ENCODE data around the gene ADGRV1. TPM values are rescaled to one million over a fixed set of nuclear protein-coding genes. Genes with fewer than 3 reads are reported as not detected.

Gene ADGRV1
- total RNA-seq, 1 experiment from 2014 or later: 6.8 TPM

DNA sequence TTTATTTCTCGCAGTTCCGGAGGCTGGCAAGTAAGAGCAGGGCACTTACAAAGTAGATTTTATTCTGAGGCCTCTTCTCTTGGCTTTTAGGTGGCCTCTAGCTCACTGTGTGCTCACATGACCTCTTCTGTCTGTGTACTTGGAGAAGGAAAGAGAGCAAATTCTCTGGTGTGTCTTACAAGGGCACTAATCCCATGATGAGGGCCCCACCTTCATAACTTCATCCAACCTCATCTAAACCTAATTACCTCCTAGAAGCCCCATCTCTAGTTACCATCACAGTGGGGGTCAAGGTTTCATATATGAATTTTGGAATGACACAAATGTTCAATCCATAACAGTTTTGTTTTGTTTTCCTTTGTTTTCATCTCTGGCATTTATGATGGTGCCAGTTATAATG, 376.1 kb downstream of the ADGRV1 start:
- ChIA-PET CTCF (no interaction called here), POLR2A (ENCODE audit: low non-redundant PET) (no interaction called here)
- Histone ChIP-seq H3K27me3 (replicated peaks; ENCODE audit: insufficient read depth, low read depth, low read length, poor library complexity) (no peaks in the 10 kb centered on the region), H3K4me1 (ENCODE audit: insufficient read depth, low read length, poor library complexity, severe bottlenecking) (peaks cover 22% of the 10 kb centered on the region), H3K36me3 (ENCODE audit: insufficient read depth, low read length, poor library complexity, severe bottlenecking) (no peaks in the 10 kb centered on the region), H3K9me3 (ENCODE audit: low read depth, low read length, poor library complexity, severe bottlenecking) (no peaks in the 10 kb centered on the region), H3K4me3 (ENCODE audit: low read depth, low read length, poor library complexity, severe bottlenecking) (no peak overlapping the region), H3K27ac (ENCODE audit: low read depth, low read length, poor library complexity, severe bottlenecking) (no peak overlapping the region)
- BruUV-seq (replicated peaks): no TSS peak
- DNase-seq (ENCODE audit: low spot score): no peak
- no peak for TF ChIP-seq EZH2 (IDR thresholded peaks at IDR 0.05; ENCODE audit: borderline replicate concordance, low read depth, low read length, poor library complexity, severe bottlenecking)
- TF ChIP-seq, protein P1, sequence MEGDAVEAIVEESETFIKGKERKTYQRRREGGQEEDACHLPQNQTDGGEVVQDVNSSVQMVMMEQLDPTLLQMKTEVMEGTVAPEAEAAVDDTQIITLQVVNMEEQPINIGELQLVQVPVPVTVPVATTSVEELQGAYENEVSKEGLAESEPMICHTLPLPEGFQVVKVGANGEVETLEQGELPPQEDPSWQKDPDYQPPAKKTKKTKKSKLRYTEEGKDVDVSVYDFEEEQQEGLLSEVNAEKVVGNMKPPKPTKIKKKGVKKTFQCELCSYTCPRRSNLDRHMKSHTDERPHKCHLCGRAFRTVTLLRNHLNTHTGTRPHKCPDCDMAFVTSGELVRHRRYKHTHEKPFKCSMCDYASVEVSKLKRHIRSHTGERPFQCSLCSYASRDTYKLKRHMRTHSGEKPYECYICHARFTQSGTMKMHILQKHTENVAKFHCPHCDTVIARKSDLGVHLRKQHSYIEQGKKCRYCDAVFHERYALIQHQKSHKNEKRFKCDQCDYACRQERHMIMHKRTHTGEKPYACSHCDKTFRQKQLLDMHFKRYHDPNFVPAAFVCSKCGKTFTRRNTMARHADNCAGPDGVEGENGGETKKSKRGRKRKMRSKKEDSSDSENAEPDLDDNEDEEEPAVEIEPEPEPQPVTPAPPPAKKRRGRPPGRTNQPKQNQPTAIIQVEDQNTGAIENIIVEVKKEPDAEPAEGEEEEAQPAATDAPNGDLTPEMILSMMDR (conservative IDR thresholded peaks at IDR 0.05; ENCODE audit: low read depth, low read length): no peak
- intact Hi-C loops (cut with micrococcal nuclease; ENCODE audit: unreplicated experiment): loop anchor here (5.0 kb wide), 1 partner anchor 488 kb away; no protein-coding TSS in a partner anchor

DNA sequence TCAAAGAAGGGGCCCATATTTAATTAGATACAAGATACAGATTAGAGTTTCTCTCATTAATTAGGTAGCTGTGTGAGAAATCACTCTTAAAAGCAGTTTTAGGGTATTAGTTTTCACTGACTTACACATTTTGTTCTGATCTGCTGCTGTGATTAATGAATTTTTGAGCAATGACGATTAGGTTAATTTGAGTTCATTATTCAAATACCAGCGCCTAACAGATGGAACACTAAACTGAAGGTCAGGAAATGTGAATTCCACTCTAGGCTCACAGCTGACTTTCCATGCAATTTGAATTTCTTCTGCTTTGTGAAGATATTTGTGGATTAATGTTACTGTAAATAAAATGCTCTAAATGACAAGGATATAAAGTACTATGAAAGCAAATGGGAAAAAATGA, 380.6 kb downstream of the ADGRV1 start:
- Histone ChIP-seq H3K4me3 (ENCODE audit: low read depth, low read length, poor library complexity, severe bottlenecking) (no peak overlapping the region), H3K27ac (ENCODE audit: low read depth, low read length, poor library complexity, severe bottlenecking) (no peak overlapping the region), H3K4me1 (ENCODE audit: insufficient read depth, low read length, poor library complexity, severe bottlenecking) (peaks cover 30% of the 10 kb centered on the region), H3K36me3 (ENCODE audit: insufficient read depth, low read length, poor library complexity, severe bottlenecking) (no peaks in the 10 kb centered on the region), H3K27me3 (replicated peaks; ENCODE audit: insufficient read depth, low read depth, low read length, poor library complexity) (no peaks in the 10 kb centered on the region), H3K9me3 (ENCODE audit: low read depth, low read length, poor library complexity, severe bottlenecking) (no peaks in the 10 kb centered on the region)
- TF ChIP-seq, protein P1 (conservative IDR thresholded peaks at IDR 0.05; ENCODE audit: low read depth, low read length): no peak
- TF ChIP-seq EZH2 (IDR thresholded peaks at IDR 0.05; ENCODE audit: borderline replicate concordance, low read depth, low read length, poor library complexity, severe bottlenecking): no peak
- no peak for DNase-seq (ENCODE audit: low spot score)
- no TSS peak for BruUV-seq (replicated peaks)
- CTCF ChIA-PET: no interaction called here
- POLR2A ChIA-PET (ENCODE audit: low non-redundant PET): no interaction called here
- intact Hi-C loops (cut with micrococcal nuclease; ENCODE audit: unreplicated experiment): no loop called here

DNA sequence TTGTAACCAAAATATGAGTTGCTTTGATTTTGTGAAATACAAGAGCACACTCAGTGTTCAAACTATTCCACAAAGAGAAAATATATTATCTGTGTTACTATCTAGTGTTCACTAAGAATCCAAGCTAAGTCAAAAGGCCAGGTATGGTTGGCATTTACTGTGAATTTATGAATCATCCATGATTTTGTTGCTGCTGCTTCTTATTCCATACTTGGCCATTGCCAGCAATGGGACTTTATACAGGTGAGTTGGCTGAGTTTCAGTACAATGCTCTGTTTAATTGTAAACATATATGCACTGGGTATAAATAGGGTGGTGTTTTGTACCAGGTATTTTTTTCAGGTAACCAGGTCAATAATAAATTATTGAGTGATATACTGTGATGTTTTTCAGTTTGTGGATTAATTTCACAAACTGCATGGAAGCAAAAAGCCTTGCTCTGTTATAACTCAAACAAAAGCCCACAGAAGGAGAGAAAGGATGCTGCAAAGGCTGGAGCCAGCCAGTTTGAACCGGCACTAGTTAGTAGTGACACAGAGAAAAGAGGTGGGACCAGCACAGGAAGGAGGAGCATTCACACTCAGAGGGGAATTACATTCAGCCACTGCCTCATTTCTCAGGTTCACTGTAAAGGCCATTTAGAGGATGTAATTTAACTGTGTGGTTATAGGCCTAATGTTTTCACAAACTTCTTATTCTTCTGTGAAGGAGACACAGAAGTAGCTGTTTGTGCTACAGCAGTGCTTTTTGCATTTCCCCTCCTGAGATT, 381.8 kb downstream of the ADGRV1 start:
- Histone ChIP-seq H3K4me1 (ENCODE audit: insufficient read depth, low read length, poor library complexity, severe bottlenecking) (peaks cover 30% of the 10 kb centered on the region), H3K9me3 (ENCODE audit: low read depth, low read length, poor library complexity, severe bottlenecking) (no peaks in the 10 kb centered on the region), H3K4me3 (ENCODE audit: low read depth, low read length, poor library complexity, severe bottlenecking) (no peak overlapping the region), H3K27ac (ENCODE audit: low read depth, low read length, poor library complexity, severe bottlenecking) (no peak overlapping the region), H3K36me3 (ENCODE audit: insufficient read depth, low read length, poor library complexity, severe bottlenecking) (no peaks in the 10 kb centered on the region), H3K27me3 (replicated peaks; ENCODE audit: insufficient read depth, low read depth, low read length, poor library complexity) (no peaks in the 10 kb centered on the region)
- BruUV-seq (replicated peaks): no TSS peak
- CTCF ChIA-PET: no interaction called here
- TF ChIP-seq EZH2 (IDR thresholded peaks at IDR 0.05; ENCODE audit: borderline replicate concordance, low read depth, low read length, poor library complexity, severe bottlenecking): no peak
- TF ChIP-seq, protein P1 (conservative IDR thresholded peaks at IDR 0.05; ENCODE audit: low read depth, low read length): no peak
- POLR2A ChIA-PET (ENCODE audit: low non-redundant PET): interaction anchor here (0.5 to 0.8 kb wide), 2 partner anchors 80 to 236 kb away, joined by 4 to 9 read pairs; no protein-coding TSS in a partner anchor
- intact Hi-C loops (cut with micrococcal nuclease; ENCODE audit: unreplicated experiment): no loop called here
- DNase-seq (ENCODE audit: low spot score): peak; percentile 48

Measured in A673 (cell line).